ENCODE data around the gene SLC27A2. TPM values are rescaled to one million over a fixed set of nuclear protein-coding genes. Genes with fewer than 3 reads are reported as not detected.

Gene SLC27A2
- total RNA-seq, 1 donor from 2014 or later, result 2.1 TPM

GRCh38 chr15:50206020-50206419, 24.0 kb downstream of the SLC27A2 start:
- Histone ChIP-seq H2AFZ (replicated peaks) (no peak overlapping the region), H3F3A (ENCODE audit: low read depth) (no peaks in the 10 kb centered on the region), H3K9me3 (ENCODE audit: low read depth) (no peaks in the 10 kb centered on the region), H3K27me3 (no peaks in the 10 kb centered on the region), H4K20me1 (ENCODE audit: low read depth) (no peaks in the 10 kb centered on the region), H3K4me1 (peaks cover 6% of the 10 kb centered on the region), H3K36me3 (no peaks in the 10 kb centered on the region), H3K27ac (no peak overlapping the region), H3K79me2 (ENCODE audit: low read depth) (no peaks in the 10 kb centered on the region), H3K4me2 (no peak overlapping the region), H3K4me3 (no peak overlapping the region), H3K9ac (no peak overlapping the region)
- peaks cover 12% of the 10 kb centered on the region for H3K4me1 Mint-ChIP-seq
- no peaks in the 10 kb centered on the region for H3K36me3 Mint-ChIP-seq
- TF ChIP-seq EZH2 (IDR thresholded peaks at IDR 0.05) (no peak), EZH2phosphoT487 (IDR thresholded peaks at IDR 0.05) (no peak), CTCF (IDR thresholded peaks at IDR 0.05) (no peak)
- no peaks in the 10 kb centered on the region for H3K9me3 Mint-ChIP-seq
- no peak overlapping the region for H3K4me3 Mint-ChIP-seq
- H3K27ac Mint-ChIP-seq, result no peak overlapping the region
- no peaks in the 10 kb centered on the region for H3K27me3 Mint-ChIP-seq (ENCODE audit: insufficient read depth, low read depth)
- no peak for DNase-seq (ENCODE audit: low spot score)

GRCh38 chr15:50209809-50210208, 27.8 kb downstream of the SLC27A2 start:
- Mint-ChIP-seq H3K4me3 (no peak overlapping the region), H3K9me3 (peaks cover 9% of the 10 kb centered on the region), H3K4me1 (peaks cover 12% of the 10 kb centered on the region), H3K27ac (no peak overlapping the region), H3K36me3 (no peaks in the 10 kb centered on the region), H3K27me3 (ENCODE audit: insufficient read depth, low read depth) (peaks cover 2% of the 10 kb centered on the region)
- Histone ChIP-seq H3K9me3 (ENCODE audit: low read depth) (no peaks in the 10 kb centered on the region), H3K4me1 (peaks cover 6% of the 10 kb centered on the region), H3K36me3 (no peaks in the 10 kb centered on the region), H3K9ac (no peak overlapping the region), H3K27ac (no peak overlapping the region), H3F3A (ENCODE audit: low read depth) (no peaks in the 10 kb centered on the region), H3K4me2 (no peak overlapping the region), H3K27me3 (no peaks in the 10 kb centered on the region), H4K20me1 (ENCODE audit: low read depth) (no peaks in the 10 kb centered on the region), H3K4me3 (no peak overlapping the region), H3K79me2 (ENCODE audit: low read depth) (no peaks in the 10 kb centered on the region), H2AFZ (replicated peaks) (peak overlapping the region; percentile 72)
- DNase-seq (ENCODE audit: low spot score), result no peak
- no peak for TF ChIP-seq CTCF (IDR thresholded peaks at IDR 0.05)
- TF ChIP-seq EZH2phosphoT487 (IDR thresholded peaks at IDR 0.05), result no peak
- TF ChIP-seq EZH2 (IDR thresholded peaks at IDR 0.05), result no peak

- peaks cover 12% of the 10 kb centered on the region for H3K4me1 Mint-ChIP-seq
Observed at GRCh38 chr15:50210462-50211157, 28.6 kb downstream of the SLC27A2 start.

More at GRCh38 chr15:50210462-50211157, 28.6 kb downstream of the SLC27A2 start:
- H3K9me3 Mint-ChIP-seq, result peaks cover 9% of the 10 kb centered on the region
- H3K4me3 Mint-ChIP-seq, result no peak overlapping the region
- Histone ChIP-seq H3K4me3 (no peak overlapping the region), H4K20me1 (ENCODE audit: low read depth) (no peaks in the 10 kb centered on the region), H2AFZ (replicated peaks) (peak overlapping the region; percentile 72), H3F3A (ENCODE audit: low read depth) (no peaks in the 10 kb centered on the region), H3K4me2 (no peak overlapping the region), H3K36me3 (no peaks in the 10 kb centered on the region), H3K27ac (no peak overlapping the region), H3K9ac (no peak overlapping the region), H3K9me3 (ENCODE audit: low read depth) (no peaks in the 10 kb centered on the region), H3K27me3 (no peaks in the 10 kb centered on the region), H3K79me2 (ENCODE audit: low read depth) (no peaks in the 10 kb centered on the region), H3K4me1 (peaks cover 6% of the 10 kb centered on the region)
- no peak overlapping the region for H3K27ac Mint-ChIP-seq
- H3K27me3 Mint-ChIP-seq (ENCODE audit: insufficient read depth, low read depth), result peaks cover 2% of the 10 kb centered on the region
- H3K36me3 Mint-ChIP-seq, result no peaks in the 10 kb centered on the region
- peak; percentile 8 for DNase-seq (ENCODE audit: low spot score)
- TF ChIP-seq CTCF (IDR thresholded peaks at IDR 0.05) (no peak), EZH2phosphoT487 (IDR thresholded peaks at IDR 0.05) (no peak), EZH2 (IDR thresholded peaks at IDR 0.05) (no peak)

Data from neural progenitor cell (in vitro differentiated cells).